ENCODE measurements around the gene FRY.
"Not testable (repeated sequence)": the region's sequence is repeated elsewhere in the genome, so short reads cannot be mapped to it uniquely, and the experiment has no call there.

The FRY gene

GRCh38 chr13:32031025-32031814 is at the start of gene FRY:
TSS of gene FRY (plus strand) at chr13:32031774. CDS start at chr13:32031796, 22 bp downstream.
- peak; percentile 2 to 31 for DNase-seq (ENCODE audit: low read depth in 2 of 2)

- DNase-seq (ENCODE audit: low read depth in 2 of 2) = no peak
Observed at GRCh38 chr13:31982124-31982523, 49.5 kb upstream of the FRY start.

GRCh38 chr13:31982540-31982939 is 49.0 kb upstream of the FRY start:
- no peak for DNase-seq (ENCODE audit: low read depth in 2 of 2)

- not testable (repeated sequence) for DNase-seq (ENCODE audit: low read depth in 2 of 2)
Observed at GRCh38 chr13:31983696-31984095, 47.9 kb upstream of the FRY start.

- not testable (repeated sequence) for DNase-seq (ENCODE audit: low read depth in 2 of 2)
Observed at GRCh38 chr13:31984388-31984787, 47.2 kb upstream of the FRY start.

GRCh38 chr13:31986676-31987470 is 44.7 kb upstream of the FRY start:
- DNase-seq (ENCODE audit: low read depth in 2 of 2) = no peak

GRCh38 chr13:31987535-31988170 is 43.9 kb upstream of the FRY start:
- DNase-seq (ENCODE audit: low read depth in 2 of 2) = no peak

GRCh38 chr13:31994367-31994766 is 37.2 kb upstream of the FRY start:
- not testable (repeated sequence) for DNase-seq (ENCODE audit: low read depth in 2 of 2)

- no peak for DNase-seq (ENCODE audit: low read depth in 2 of 2)
Observed at GRCh38 chr13:31996601-31997000, 35.0 kb upstream of the FRY start.

GRCh38 chr13:31997641-31998040 is 33.9 kb upstream of the FRY start:
- no peak for DNase-seq (ENCODE audit: low read depth in 2 of 2)

- no peak for DNase-seq (ENCODE audit: low read depth in 2 of 2)
Observed at GRCh38 chr13:31998131-31998530, 33.4 kb upstream of the FRY start.

GRCh38 chr13:32000754-32001153 is 30.8 kb upstream of the FRY start:
- not testable (repeated sequence) for DNase-seq (ENCODE audit: low read depth in 2 of 2)

- no peak for DNase-seq (ENCODE audit: low read depth in 2 of 2)
Observed at GRCh38 chr13:32001154-32001768, 30.3 kb upstream of the FRY start.

GRCh38 chr13:32001769-32002168 is 29.8 kb upstream of the FRY start:
- DNase-seq (ENCODE audit: low read depth in 2 of 2) = no peak

GRCh38 chr13:32002873-32003272 is 28.7 kb upstream of the FRY start:
- no peak for DNase-seq (ENCODE audit: low read depth in 2 of 2)

GRCh38 chr13:32007494-32007893 is 24.1 kb upstream of the FRY start:
- no peak for DNase-seq (ENCODE audit: low read depth in 2 of 2)

- no peak for DNase-seq (ENCODE audit: low read depth in 2 of 2)
Observed at GRCh38 chr13:32008518-32009175, 22.9 kb upstream of the FRY start.

- DNase-seq (ENCODE audit: low read depth in 2 of 2) = no peak
Observed at GRCh38 chr13:32009362-32009761, 22.2 kb upstream of the FRY start.

- no peak for DNase-seq (ENCODE audit: low read depth in 2 of 2)
Observed at GRCh38 chr13:32010136-32010535, 21.4 kb upstream of the FRY start.

GRCh38 chr13:32011971-32012370 is 19.6 kb upstream of the FRY start:
- DNase-seq (ENCODE audit: low read depth in 2 of 2) = no peak

GRCh38 chr13:32013181-32013580 is 18.4 kb upstream of the FRY start:
- DNase-seq (ENCODE audit: low read depth in 2 of 2) = no peak

GRCh38 chr13:32016119-32016518 is 15.5 kb upstream of the FRY start:
- no peak for DNase-seq (ENCODE audit: low read depth in 2 of 2)
